Stimulated activated CD4-positive, alpha-beta T cell treated with anti-CD3 and anti-CD28 coated beads, Interleukin-4, amount 100 ng/mL, for 4 hours (primary cell): Measurements from ENCODE around the gene VTI1A.
"Not testable (repeated sequence)": the region's sequence is repeated elsewhere in the genome, so short reads cannot be mapped to it uniquely, and the experiment has no call there.

Experiments used
- DNase-seq, 2 experiments: peaks; one replicate each; pipeline ENCODE4 v3.0.0-alpha.2; 2020

The VTI1A gene

GRCh38 chr10:112509558-112510291, 62.7 kb downstream of the VTI1A start:
- DNase-seq: no peak

GRCh38 chr10:112510384-112510783, 63.4 kb downstream of the VTI1A start:
- DNase-seq: no peak

- DNase-seq: no peak
Observed at GRCh38 chr10:112512294-112512693, 65.3 kb downstream of the VTI1A start.

GRCh38 chr10:112515126-112515525, 68.1 kb downstream of the VTI1A start:
- DNase-seq: no peak

GRCh38 chr10:112515852-112516251, 68.8 kb downstream of the VTI1A start:
- no peak for DNase-seq

GRCh38 chr10:112517451-112517862, 70.4 kb downstream of the VTI1A start:
- DNase-seq: no peak

GRCh38 chr10:112519133-112519761, 72.2 kb downstream of the VTI1A start:
- DNase-seq: no peak

GRCh38 chr10:112520914-112521313, 73.9 kb downstream of the VTI1A start:
- no peak for DNase-seq

- DNase-seq: no peak
Observed at GRCh38 chr10:112524641-112525040, 77.6 kb downstream of the VTI1A start.

GRCh38 chr10:112525200-112525599, 78.2 kb downstream of the VTI1A start:
- DNase-seq: no peak

GRCh38 chr10:112526139-112526538, 79.1 kb downstream of the VTI1A start:
- DNase-seq: no peak

GRCh38 chr10:112526906-112527305, 79.9 kb downstream of the VTI1A start:
- DNase-seq: no peak

- DNase-seq: no peak
Observed at GRCh38 chr10:112528235-112528634, 81.2 kb downstream of the VTI1A start.

GRCh38 chr10:112531421-112531820, 84.4 kb downstream of the VTI1A start:
- DNase-seq: no peak

GRCh38 chr10:112532189-112532588, 85.2 kb downstream of the VTI1A start:
- no peak for DNase-seq

GRCh38 chr10:112532956-112533355, 85.9 kb downstream of the VTI1A start:
- no peak for DNase-seq

- no peak for DNase-seq
Observed at GRCh38 chr10:112533916-112534315, 86.9 kb downstream of the VTI1A start.

GRCh38 chr10:112535531-112535951, 88.5 kb downstream of the VTI1A start:
- DNase-seq: no peak

GRCh38 chr10:112536663-112537062, 89.6 kb downstream of the VTI1A start:
- DNase-seq: no peak

GRCh38 chr10:112538168-112538567, 91.2 kb downstream of the VTI1A start:
- DNase-seq: no peak

GRCh38 chr10:112539340-112539739, 92.3 kb downstream of the VTI1A start:
- no peak for DNase-seq

GRCh38 chr10:112542823-112543222, 95.8 kb downstream of the VTI1A start:
- DNase-seq: not testable (repeated sequence)

GRCh38 chr10:112546474-112546873, 99.5 kb downstream of the VTI1A start:
- no peak for DNase-seq

- no peak for DNase-seq
Observed at GRCh38 chr10:112548535-112549276, 101.7 kb downstream of the VTI1A start.
